GM12873 (cell line): ENCODE data around the gene RAB3A.

ENCODE experiments used
- CTCF ChIP-seq: IDR thresholded peaks from 2 replicates; pipeline ENCODE4 v1.5.1; 2012; ENCODE audit warnings: low read depth, mild to moderate bottlenecking, moderate library complexity, low read length, control low read depth; ENCODE audit not compliant: insufficient read depth; ENCODE audit errors: missing control alignments

The RAB3A gene

GRCh38 chr19:18150776-18151624, 52.8 kb downstream of the RAB3A start:
- TF ChIP-seq CTCF = no peak

GRCh38 chr19:18149596-18149975, 54.3 kb downstream of the RAB3A start:
- TF ChIP-seq CTCF = no peak

GRCh38 chr19:18147396-18147795, 56.4 kb downstream of the RAB3A start:
- no peak for TF ChIP-seq CTCF
